Inflammatory macrophage treated with lipopolysaccharide for 4 hours (primary cell): ENCODE measurements around the gene IGLON5.
A peak's percentile ranks its signal among the peaks of the same experiment; 100 is the strongest.

ENCODE experiments used
- DNase-seq: peaks from one replicate; pipeline ENCODE4 v3.0.0-alpha.2; 2020

Gene IGLON5

GRCh38 chr19:51366389-51367254 lies 55.2 kb downstream of the IGLON5 start:
- peak; percentile 98 for DNase-seq

GRCh38 chr19:51367255-51367564 lies 55.8 kb downstream of the IGLON5 start:
- DNase-seq, result no peak

- peak; percentile 97 for DNase-seq
These were observed 56.3 kb downstream of the IGLON5 start for GRCh38 chr19:51367565-51368365.

GRCh38 chr19:51368366-51369282 lies 57.2 kb downstream of the IGLON5 start, which contains the start of gene CLDND2:
Gene CLDND2 (minus strand): TSS chr19:51369003. CDS start chr19:51368577, 426 bp downstream.
- DNase-seq, result no peak

GRCh38 chr19:51370230-51370629 lies 58.8 kb downstream of the IGLON5 start:
- no peak for DNase-seq

- DNase-seq, result no peak
These were observed 59.8 kb downstream of the IGLON5 start for GRCh38 chr19:51371186-51371690.

- DNase-seq, result no peak
These were observed 60.7 kb downstream of the IGLON5 start for GRCh38 chr19:51372021-51372648.

GRCh38 chr19:51372649-51373504 lies 61.4 kb downstream of the IGLON5 start, which contains the start of gene NKG7:
Gene NKG7 (minus strand): TSS chr19:51372654. CDS start chr19:51372535, 119 bp downstream.
- DNase-seq, result no peak

- DNase-seq, result peak; percentile 20
These were observed 64.2 kb downstream of the IGLON5 start for GRCh38 chr19:51375504-51376221.

- no peak for DNase-seq
These were observed 66.0 kb downstream of the IGLON5 start for GRCh38 chr19:51377422-51377821.

- DNase-seq, result no peak
These were observed 68.9 kb downstream of the IGLON5 start for GRCh38 chr19:51380379-51380778.
